Keratinocyte (primary cell): ENCODE measurements around the gene MEFV. TPM values are rescaled to one million over a fixed set of nuclear protein-coding genes. Genes with fewer than 3 reads are reported as not detected.
"Not testable (repeated sequence)": the region's sequence is repeated elsewhere in the genome, so short reads cannot be mapped to it uniquely, and the experiment has no call there.

Source experiments
- DNase-seq: peaks from one replicate; pipeline ENCODE4 v3.0.0-alpha.2; 2011; ENCODE audit warnings: low read depth, missing footprints, low spot score
- FAIRE-seq: peaks from 2 replicates; lab custom pipeline; 2011; peaks lifted over from hg19 to GRCh38; lab: Jason Lieb, UNC
- H2AFZ ChIP-seq: 2 replicates; pipeline ENCODE4 v1.6.0; 2012; ENCODE audit warnings: low read length, control low read depth, inconsistent platforms; ENCODE audit not compliant: control insufficient read depth
- H3K27ac ChIP-seq: 2 replicates; pipeline ENCODE4 v1.5.1; 2011; ENCODE audit warnings: low read length; ENCODE audit not compliant: control insufficient read depth, insufficient read depth
- H3K27me3 ChIP-seq: 3 replicates; pipeline ENCODE4 v1.6.0; 2011; ENCODE audit warnings: low read length; ENCODE audit not compliant: control insufficient read depth, insufficient read depth; ENCODE audit errors: extremely low read depth
- H3K36me3 ChIP-seq, 2 experiments: 2 replicates in 1 of 2; 3 replicates in 1 of 2; pipeline ENCODE4 v1.5.1; 2011; ENCODE audit warnings: low read length in 2 of 2, mild to moderate bottlenecking in 1 of 2; ENCODE audit not compliant: control insufficient read depth in 2 of 2, insufficient read depth in 2 of 2; ENCODE audit errors: extremely low read depth in 1 of 2
- H3K4me1 ChIP-seq: 3 replicates; pipeline ENCODE4 v1.5.1; 2011; ENCODE audit warnings: low read length; ENCODE audit not compliant: control insufficient read depth, insufficient read depth; ENCODE audit errors: extremely low read depth
- H3K4me2 ChIP-seq: 3 replicates; pipeline ENCODE4 v1.6.0; 2011; ENCODE audit warnings: low read depth, low read length; ENCODE audit not compliant: control insufficient read depth, insufficient read depth; ENCODE audit errors: extremely low read depth
- H3K4me3 ChIP-seq, 3 experiments: fragments of 200-600 bp in 1 of 3; sonication (generic) in 1 of 3; 2 replicates in 2 of 3; 3 replicates in 1 of 3; pipeline ENCODE4 v1.5.1; 2011 to 2016; ENCODE audit warnings: low read length in 3 of 3, mild to moderate bottlenecking in 3 of 3, control low read depth in 2 of 3, inconsistent platforms in 1 of 3, low read depth in 1 of 3, mixed read lengths in 1 of 3, mixed run types in 1 of 3, moderate library complexity in 1 of 3; ENCODE audit not compliant: control insufficient read depth in 2 of 3, insufficient read depth in 2 of 3; ENCODE audit errors: extremely low read depth in 1 of 3
- H3K79me2 ChIP-seq: 2 replicates; pipeline ENCODE4 v1.6.0; 2012; ENCODE audit warnings: low read length; ENCODE audit not compliant: control insufficient read depth, insufficient read depth
- H3K9ac ChIP-seq: 3 replicates; pipeline ENCODE4 v1.6.0; 2011; ENCODE audit warnings: low read length; ENCODE audit not compliant: control insufficient read depth, insufficient read depth; ENCODE audit errors: extremely low read depth
- H3K9me1 ChIP-seq: 3 replicates; pipeline ENCODE4 v1.6.0; 2011; ENCODE audit warnings: low read length; ENCODE audit not compliant: control insufficient read depth, insufficient read depth; ENCODE audit errors: extremely low read depth
- H3K9me3 ChIP-seq: 2 replicates; pipeline ENCODE4 v1.5.1; 2012; ENCODE audit warnings: low read depth, low read length; ENCODE audit not compliant: control insufficient read depth
- H4K20me1 ChIP-seq: 3 replicates; pipeline ENCODE4 v1.6.0; 2011; ENCODE audit warnings: low read length; ENCODE audit not compliant: control insufficient read depth, insufficient read depth; ENCODE audit errors: extremely low read depth
- CTCF ChIP-seq, 3 experiments: IDR thresholded peaks in 1 of 3; conservative IDR thresholded peaks in 1 of 3; optimal IDR thresholded peaks in 1 of 3; 2 replicates in 2 of 3; 3 replicates in 1 of 3; pipeline versions ENCODE3 to v1.5.1; 2011; ENCODE audit warnings: low read length in 3 of 3, mild to moderate bottlenecking in 3 of 3, moderate library complexity in 2 of 3, control low read depth in 1 of 3, inconsistent platforms in 1 of 3; ENCODE audit not compliant: insufficient read depth in 2 of 3; ENCODE audit errors: extremely low read depth in 1 of 3
- EZH2 ChIP-seq: IDR thresholded peaks from one replicate; pipeline ENCODE4 v1.6.1; 2012; ENCODE audit warnings: inconsistent platforms, mild to moderate bottlenecking, low read length, moderate library complexity
- dilution Hi-C: fragments of 300-500 bp; cut with MboI; formaldehyde crosslinking; loops from one replicate; pipeline ENCODE4 v1.7.0; 2020; ENCODE audit warnings: low sequenced_read_pairs; ENCODE audit not compliant: extremely low pct_ligation_motif_present
- polyA plus RNA-seq, 5 experiments: library from polyadenylated mRNA; depleted of rRNA in 3 of 5; stranded (reverse) in 3 of 5; stranded (forward) in 1 of 5; unstranded in 1 of 5; fragments of >200 nt; gene quantifications; 1 replicate in 1 of 5; 2 replicates in 3 of 5; 3 replicates in 1 of 5; pipeline versions ENCODE4 v1.2.1 to v1.2.3, GENCODE V29; 2011 to 2012; ENCODE audit warnings: missing spikeins in 2 of 5, low read depth in 1 of 5, low replicate concordance in 1 of 5

The MEFV gene
- polyA plus RNA-seq, 1 donor (not counting 4 experiments of a cell fraction or from before 2014, with no cell fraction given) = not detected

GRCh38 chr16:3274947-3275346 is 18.5 kb upstream of the MEFV start:
- Histone ChIP-seq H3K4me1 (no peaks in the 10 kb centered on the region), H2AFZ (no peak overlapping the region), H3K9me1 (no peaks in the 10 kb centered on the region), H3K79me2 (no peaks in the 10 kb centered on the region), H4K20me1 (no peaks in the 10 kb centered on the region), H3K9me3 (no peaks in the 10 kb centered on the region), H3K9ac (no peak overlapping the region), H3K36me3 (no peaks in the 10 kb centered on the region), H3K4me3 (no peak overlapping the region), H3K27ac (no peak overlapping the region), H3K27me3 (peaks cover 5% of the 10 kb centered on the region), H3K4me2 (no peak overlapping the region)
- FAIRE-seq (no peak), DNase-seq (no peak)
- dilution Hi-C loops = no loop called here
- TF ChIP-seq CTCF (optimal IDR thresholded peaks at IDR 0.05 in 1 of 3, IDR thresholded peaks at IDR 0.05 in 1 of 3, conservative IDR thresholded peaks at IDR 0.05 in 1 of 3; ENCODE audit: extremely low read depth in 1 of 3, insufficient read depth in 2 of 3, low read length in 3 of 3) (no peak), EZH2 (no peak)

GRCh38 chr16:3274490-3274889 is 18.1 kb upstream of the MEFV start:
- TF ChIP-seq CTCF (optimal IDR thresholded peaks at IDR 0.05 in 1 of 3, IDR thresholded peaks at IDR 0.05 in 1 of 3, conservative IDR thresholded peaks at IDR 0.05 in 1 of 3; ENCODE audit: extremely low read depth in 1 of 3, insufficient read depth in 2 of 3, low read length in 3 of 3) = no peak
- TF ChIP-seq EZH2 = no peak
- Histone ChIP-seq H3K9me1 (no peaks in the 10 kb centered on the region), H2AFZ (no peak overlapping the region), H3K9me3 (no peaks in the 10 kb centered on the region), H3K4me3 (no peak overlapping the region), H3K79me2 (no peaks in the 10 kb centered on the region), H3K4me2 (no peak overlapping the region), H4K20me1 (no peaks in the 10 kb centered on the region), H3K27ac (no peak overlapping the region), H3K27me3 (peaks cover 5% of the 10 kb centered on the region), H3K9ac (no peak overlapping the region), H3K4me1 (no peaks in the 10 kb centered on the region), H3K36me3 (no peaks in the 10 kb centered on the region)
- dilution Hi-C loops = no loop called here
- DNase-seq (no peak), FAIRE-seq (no peak)

GRCh38 chr16:3271281-3271680 is 14.8 kb upstream of the MEFV start:
- DNase-seq, H4K20me1 ChIP-seq, H3K36me3 ChIP-seq, H3K9me3 ChIP-seq, H3K27ac ChIP-seq, H3K79me2 ChIP-seq, H3K9ac ChIP-seq, H3K27me3 ChIP-seq, H3K4me1 ChIP-seq, H3K4me2 ChIP-seq, H3K9me1 ChIP-seq, H3K4me3 ChIP-seq, dilution Hi-C loops, H2AFZ ChIP-seq, FAIRE-seq: not testable (repeated sequence)

GRCh38 chr16:3270718-3271117 is 14.3 kb upstream of the MEFV start:
- H3K36me3 ChIP-seq, H4K20me1 ChIP-seq, dilution Hi-C loops: not testable (repeated sequence)

More at GRCh38 chr16:3270718-3271117, 14.3 kb upstream of the MEFV start:
- H2AFZ ChIP-seq, H3K27me3 ChIP-seq, DNase-seq, H3K4me1 ChIP-seq, H3K27ac ChIP-seq, H3K9me1 ChIP-seq, H3K9ac ChIP-seq, H3K79me2 ChIP-seq, FAIRE-seq, H3K9me3 ChIP-seq, H3K4me2 ChIP-seq, H3K4me3 ChIP-seq: not testable (repeated sequence)
